ENCODE measurements around the gene CNTNAP2.

CNTNAP2 gene

GRCh38 chr7:147428075-147428474 lies 1311.5 kb downstream of the CNTNAP2 start:
- no peak for DNase-seq

GRCh38 chr7:147429961-147430360 lies 1313.4 kb downstream of the CNTNAP2 start:
- DNase-seq: no peak

- peak; percentile 49 for DNase-seq
Measured at GRCh38 chr7:147432079-147432478, 1315.5 kb downstream of the CNTNAP2 start.

- DNase-seq: no peak
Measured at GRCh38 chr7:147432576-147432975, 1316.0 kb downstream of the CNTNAP2 start.

- DNase-seq: no peak
Measured at GRCh38 chr7:147436718-147437117, 1320.1 kb downstream of the CNTNAP2 start.

- DNase-seq: peak; percentile 30
Measured at GRCh38 chr7:147438216-147438615, 1321.6 kb downstream of the CNTNAP2 start.

GRCh38 chr7:147443942-147444341 lies 1327.3 kb downstream of the CNTNAP2 start:
- no peak for DNase-seq

- DNase-seq: no peak
Measured at GRCh38 chr7:147452816-147453215, 1336.2 kb downstream of the CNTNAP2 start.

GRCh38 chr7:147465223-147465622 lies 1348.6 kb downstream of the CNTNAP2 start:
- no peak for DNase-seq

GRCh38 chr7:147472556-147472955 lies 1356.0 kb downstream of the CNTNAP2 start:
- no peak for DNase-seq

- no peak for DNase-seq
Measured at GRCh38 chr7:147474862-147475261, 1358.3 kb downstream of the CNTNAP2 start.

GRCh38 chr7:147477526-147477925 lies 1360.9 kb downstream of the CNTNAP2 start:
- DNase-seq: no peak

GRCh38 chr7:147478796-147479195 lies 1362.2 kb downstream of the CNTNAP2 start:
- no peak for DNase-seq

- peak; percentile 70 for DNase-seq
Measured at GRCh38 chr7:147483634-147484292, 1367.2 kb downstream of the CNTNAP2 start.

- DNase-seq: no peak
Measured at GRCh38 chr7:147485660-147486210, 1369.1 kb downstream of the CNTNAP2 start.

- DNase-seq: peak; percentile 83
Measured at GRCh38 chr7:147492606-147493005, 1376.0 kb downstream of the CNTNAP2 start.

- DNase-seq: no peak
Measured at GRCh38 chr7:147496209-147496608, 1379.6 kb downstream of the CNTNAP2 start.

- DNase-seq: no peak
Measured at GRCh38 chr7:147497246-147497645, 1380.6 kb downstream of the CNTNAP2 start.

- DNase-seq: peak; percentile 7
Measured at GRCh38 chr7:147498081-147498480, 1381.5 kb downstream of the CNTNAP2 start.

GRCh38 chr7:147509035-147509501 lies 1392.5 kb downstream of the CNTNAP2 start:
- peak; percentile 34 for DNase-seq

GRCh38 chr7:147509541-147510200 lies 1393.1 kb downstream of the CNTNAP2 start:
- DNase-seq: peak; percentile 48

GRCh38 chr7:147510201-147510542 lies 1393.6 kb downstream of the CNTNAP2 start:
- no peak for DNase-seq

GRCh38 chr7:147510923-147511322 lies 1394.3 kb downstream of the CNTNAP2 start:
- peak; percentile 78 for DNase-seq

GRCh38 chr7:147513451-147513850 lies 1396.8 kb downstream of the CNTNAP2 start:
- no peak for DNase-seq
